ENCODE data around the gene PEX5L. TPM values are rescaled to one million over a fixed set of nuclear protein-coding genes. Genes with fewer than 3 reads are reported as not detected.

PEX5L gene
- total RNA-seq, 2 donors from 2014 or later: not detected

- H3K9me3 ChIP-seq: no peaks in the 10 kb centered on the region
- H3K27me3 ChIP-seq (replicated peaks; ENCODE audit: insufficient read depth): no peaks in the 10 kb centered on the region
- no peak overlapping the region for H3K27ac ChIP-seq
- no peaks in the 10 kb centered on the region for H3K4me1 ChIP-seq (ENCODE audit: control insufficient read depth in 1 of 2, low read depth in 2 of 2)
- TF ChIP-seq CTCF (IDR thresholded peaks at IDR 0.05): no peak
- ATAC-seq (ENCODE audit: insufficient number of reproducible peaks, low FRiP score, low read depth): no peak
- DNase-seq (ENCODE audit: low spot score): no peak
- H3K36me3 ChIP-seq: no peaks in the 10 kb centered on the region
- no peak overlapping the region for H3K4me3 ChIP-seq
Measured at GRCh38 chr3:179825527-179826246, 211.1 kb downstream of the PEX5L start.

GRCh38 chr3:179822296-179822695 lies 214.4 kb downstream of the PEX5L start:
- no peak for TF ChIP-seq CTCF (IDR thresholded peaks at IDR 0.05)
- Histone ChIP-seq H3K4me1 (ENCODE audit: control insufficient read depth in 1 of 2, low read depth in 2 of 2) (no peaks in the 10 kb centered on the region), H3K36me3 (no peaks in the 10 kb centered on the region), H3K27ac (no peak overlapping the region), H3K9me3 (no peaks in the 10 kb centered on the region), H3K27me3 (replicated peaks; ENCODE audit: insufficient read depth) (no peaks in the 10 kb centered on the region), H3K4me3 (no peak overlapping the region)
- ATAC-seq (ENCODE audit: insufficient number of reproducible peaks, low FRiP score, low read depth) (no peak), DNase-seq (ENCODE audit: low spot score) (no peak)

GRCh38 chr3:179819379-179819778 lies 217.4 kb downstream of the PEX5L start:
- ATAC-seq (ENCODE audit: insufficient number of reproducible peaks, low FRiP score, low read depth) (no peak), DNase-seq (ENCODE audit: low spot score) (no peak)
- no peaks in the 10 kb centered on the region for H3K27me3 ChIP-seq (replicated peaks; ENCODE audit: insufficient read depth)

GRCh38 chr3:179812096-179812382 lies 224.7 kb downstream of the PEX5L start:
- Histone ChIP-seq H3K4me1 (ENCODE audit: control insufficient read depth in 1 of 2, low read depth in 2 of 2) (no peaks in the 10 kb centered on the region), H3K4me3 (no peak overlapping the region), H3K9me3 (no peaks in the 10 kb centered on the region), H3K36me3 (no peaks in the 10 kb centered on the region), H3K27me3 (replicated peaks; ENCODE audit: insufficient read depth) (no peaks in the 10 kb centered on the region), H3K27ac (no peak overlapping the region)
- DNase-seq (ENCODE audit: low spot score) (no peak), ATAC-seq (ENCODE audit: insufficient number of reproducible peaks, low FRiP score, low read depth) (no peak)
- no peak for TF ChIP-seq CTCF (IDR thresholded peaks at IDR 0.05)

More at GRCh38 chr3:179819379-179819778, 217.4 kb downstream of the PEX5L start:
- Histone ChIP-seq H3K9me3 (no peaks in the 10 kb centered on the region), H3K4me3 (no peak overlapping the region), H3K27ac (no peak overlapping the region), H3K4me1 (ENCODE audit: control insufficient read depth in 1 of 2, low read depth in 2 of 2) (no peaks in the 10 kb centered on the region), H3K36me3 (no peaks in the 10 kb centered on the region)
- TF ChIP-seq CTCF (IDR thresholded peaks at IDR 0.05): no peak

- Histone ChIP-seq H3K9me3 (no peaks in the 10 kb centered on the region), H3K4me3 (no peak overlapping the region), H3K4me1 (ENCODE audit: control insufficient read depth in 1 of 2, low read depth in 2 of 2) (no peaks in the 10 kb centered on the region), H3K36me3 (no peaks in the 10 kb centered on the region), H3K27ac (no peak overlapping the region), H3K27me3 (replicated peaks; ENCODE audit: insufficient read depth) (no peaks in the 10 kb centered on the region)
- no peak for TF ChIP-seq CTCF (IDR thresholded peaks at IDR 0.05)
- DNase-seq (ENCODE audit: low spot score) (no peak), ATAC-seq (ENCODE audit: insufficient number of reproducible peaks, low FRiP score, low read depth) (no peak)
Measured at GRCh38 chr3:179811321-179812095, 225.2 kb downstream of the PEX5L start.

Data from thoracic aorta (tissue), 2 donors.